H1 (cell line): ENCODE measurements around the gene JPT2. TPM values are rescaled to one million over a fixed set of nuclear protein-coding genes. Genes with fewer than 3 reads are reported as not detected.
A peak's percentile ranks its signal among the peaks of the same experiment; 100 is the strongest.

Source experiments
- CTCF ChIA-PET: fragments of 300-600 bp; sonication (Branson Sonifier 250); formaldehyde crosslinking; loops from one replicate; lab custom pipeline; 2021; ENCODE audit not compliant: partially characterized antibody; lab: Charles Lee
- POLR2A ChIA-PET: fragments of 300-600 bp; sonication (Branson Sonifier 250); formaldehyde crosslinking; loops from one replicate; lab custom pipeline; 2021; ENCODE audit warnings: inconsistent platforms; ENCODE audit not compliant: partially characterized antibody; lab: Charles Lee
- DNase-seq, 2 experiments: peaks; one replicate each; pipeline versions ENCODE4 v3.0.0 to v3.0.0-alpha.2; 2010 to 2022; ENCODE audit warnings: low spot score in 2 of 2, low read depth in 1 of 2, mixed read lengths in 1 of 2
- FAIRE-seq: peaks from 2 replicates; lab custom pipeline; 2011; peaks lifted over from hg19 to GRCh38; lab: Jason Lieb, UNC
- H2AFZ ChIP-seq: 2 replicates; pipeline ENCODE4 v1.8.1; 2012; ENCODE audit warnings: low read length, inconsistent platforms
- H2AK5ac ChIP-seq: 2 replicates; pipeline ENCODE4 v1.6.1; 2013; ENCODE audit warnings: low read depth, low read length
- H2BK120ac ChIP-seq: replicated peaks from 2 replicates; pipeline ENCODE3; 2013; ENCODE audit warnings: low read depth, low read length, inconsistent platforms
- H2BK12ac ChIP-seq: 2 replicates; pipeline ENCODE4 v1.6.1; 2013; ENCODE audit warnings: low read depth, low read length
- H2BK15ac ChIP-seq: 2 replicates; pipeline ENCODE4 v1.6.1; 2013; ENCODE audit warnings: low read length
- H2BK20ac ChIP-seq: 2 replicates; pipeline ENCODE4 v1.6.1; 2013; ENCODE audit warnings: low read length
- H2BK5ac ChIP-seq: 2 replicates; pipeline ENCODE4 v1.6.1; 2013; ENCODE audit warnings: low read depth, low read length
- H3K14ac ChIP-seq: 2 replicates; pipeline ENCODE4 v1.6.1; 2013; ENCODE audit warnings: inconsistent platforms; ENCODE audit not compliant: insufficient read length
- H3K18ac ChIP-seq: 2 replicates; pipeline ENCODE4 v1.6.1; 2013; ENCODE audit warnings: low read length; ENCODE audit errors: extremely low read depth
- H3K23ac ChIP-seq: 2 replicates; pipeline ENCODE4 v1.6.1; 2013; ENCODE audit warnings: inconsistent platforms; ENCODE audit not compliant: insufficient read length
- H3K23me2 ChIP-seq: 2 replicates; pipeline ENCODE4 v1.6.1; 2013; ENCODE audit warnings: low read depth, low read length
- H3K27ac ChIP-seq: 2 replicates; pipeline ENCODE4 v1.6.1; 2011; ENCODE audit warnings: low read depth, low read length, inconsistent platforms
- H3K27me3 ChIP-seq, 4 experiments: replicated peaks in 1 of 4; 1 replicate in 1 of 4; 2 replicates in 3 of 4; pipeline versions ENCODE4 v1.6.1 to v1.8.1; 2011 to 2013; ENCODE audit warnings: low read length in 3 of 4, mild to moderate bottlenecking in 3 of 4, inconsistent platforms in 2 of 4, mixed read lengths in 2 of 4, moderate library complexity in 1 of 4; ENCODE audit not compliant: control insufficient read depth in 3 of 4, insufficient read depth in 3 of 4; ENCODE audit errors: extremely low read depth in 1 of 4
- H3K36me3 ChIP-seq, 4 experiments: 2 replicates each; pipeline versions ENCODE4 v1.6.1 to v1.8.1; 2011 to 2013; ENCODE audit warnings: mild to moderate bottlenecking in 4 of 4, low read length in 3 of 4, moderate library complexity in 2 of 4, control low read depth in 1 of 4, inconsistent platforms in 1 of 4; ENCODE audit not compliant: insufficient read depth in 4 of 4, control insufficient read depth in 2 of 4
- H3K4ac ChIP-seq: replicated peaks from 2 replicates; pipeline ENCODE3; 2013; ENCODE audit warnings: low read length, low read depth, mixed read lengths, inconsistent platforms; ENCODE audit not compliant: insufficient read length
- H3K4me1 ChIP-seq, 4 experiments: replicated peaks in 1 of 4; 1 replicate in 1 of 4; 2 replicates in 3 of 4; pipeline versions ENCODE4 v1.6.1 to v1.8.1; 2011 to 2013; ENCODE audit warnings: low read length in 3 of 4, inconsistent platforms in 2 of 4, mixed read lengths in 1 of 4; ENCODE audit not compliant: insufficient read depth in 4 of 4, control insufficient read depth in 3 of 4
- H3K4me2 ChIP-seq, 2 experiments: 2 replicates each; pipeline versions ENCODE4 v1.6.1 to v1.8.1; 2011 to 2013; ENCODE audit warnings: low read depth in 2 of 2, low read length in 2 of 2, control low read depth in 1 of 2, inconsistent platforms in 1 of 2, mild to moderate bottlenecking in 1 of 2; ENCODE audit not compliant: insufficient read depth in 1 of 2
- H3K4me3 ChIP-seq, 4 experiments: fragments of 200-600, 300-600 bp in 1 of 4; sonication (generic), shearing (Covaris generic), sonication (Bioruptor Twin) in 1 of 4; 2 replicates each; pipeline versions ENCODE4 v1.5.1 to v1.8.1; 2011 to 2016; ENCODE audit warnings: low read length in 4 of 4, low read depth in 3 of 4, control low read depth in 2 of 4, inconsistent platforms in 2 of 4, mild to moderate bottlenecking in 2 of 4, mixed read lengths in 1 of 4, moderate library complexity in 1 of 4; ENCODE audit not compliant: insufficient read depth in 2 of 4; ENCODE audit errors: extremely low read depth in 1 of 4
- H3K56ac ChIP-seq: replicated peaks from 2 replicates; pipeline ENCODE3; 2013; ENCODE audit warnings: low read depth, mild to moderate bottlenecking, mixed read lengths, low read length, inconsistent platforms; ENCODE audit not compliant: insufficient read length
- H3K79me1 ChIP-seq: 2 replicates; pipeline ENCODE4 v1.6.1; 2013; ENCODE audit warnings: low read depth, low read length, control low read depth
- H3K79me2 ChIP-seq, 2 experiments: 2 replicates each; pipeline versions ENCODE4 v1.6.1 to v1.8.1; 2012 to 2013; ENCODE audit warnings: low read length in 2 of 2, mild to moderate bottlenecking in 2 of 2, inconsistent platforms in 1 of 2; ENCODE audit not compliant: insufficient read depth in 2 of 2, control insufficient read depth in 1 of 2
- H3K9ac ChIP-seq, 4 experiments: replicated peaks in 1 of 4; 1 replicate in 1 of 4; 2 replicates in 3 of 4; pipeline versions ENCODE4 v1.6.1 to v1.8.1; 2011 to 2013; ENCODE audit warnings: low read depth in 3 of 4, low read length in 3 of 4, control low read depth in 2 of 4, mild to moderate bottlenecking in 2 of 4, moderate library complexity in 2 of 4, inconsistent platforms in 1 of 4; ENCODE audit errors: extremely low read depth in 1 of 4
- H3K9me3 ChIP-seq, 2 experiments: 2 replicates each; pipeline versions ENCODE4 v1.6.1 to v1.8.1; 2012 to 2013; ENCODE audit warnings: mild to moderate bottlenecking in 2 of 2, moderate library complexity in 2 of 2, control low read depth in 1 of 2, inconsistent platforms in 1 of 2, low read depth in 1 of 2, low read length in 1 of 2, mixed read lengths in 1 of 2; ENCODE audit not compliant: insufficient read depth in 2 of 2
- H4K20me1 ChIP-seq, 2 experiments: replicated peaks in 1 of 2; 2 replicates each; pipeline versions ENCODE3 to v1.8.1; 2011 to 2013; ENCODE audit warnings: inconsistent platforms in 2 of 2, low read length in 2 of 2, mild to moderate bottlenecking in 1 of 2; ENCODE audit not compliant: insufficient read depth in 2 of 2, control insufficient read depth in 1 of 2
- H4K5ac ChIP-seq: 2 replicates; pipeline ENCODE4 v1.6.1; 2013; ENCODE audit warnings: low read length, low read depth, mixed read lengths, inconsistent platforms; ENCODE audit not compliant: insufficient read length
- H4K8ac ChIP-seq: 2 replicates; pipeline ENCODE4 v1.8.0; 2013; ENCODE audit warnings: mild to moderate bottlenecking, moderate library complexity, low read length, inconsistent platforms; ENCODE audit not compliant: insufficient read depth; ENCODE audit errors: extremely low read depth
- H4K91ac ChIP-seq: replicated peaks from 2 replicates; pipeline ENCODE3; 2013; ENCODE audit warnings: low read length, mixed read lengths, inconsistent platforms; ENCODE audit not compliant: insufficient read length
- ASH2L ChIP-seq: fragments of 200-600, 300-600 bp; sonication (generic); IDR thresholded peaks from one replicate; pipeline ENCODE4 v1.7.1; 2017; ENCODE audit warnings: low read length
- CEBPB ChIP-seq: IDR thresholded peaks from 2 replicates; pipeline ENCODE4 v1.6.1; 2012; ENCODE audit warnings: low read depth, low read length
- CHD2 ChIP-seq: IDR thresholded peaks from 2 replicates; pipeline ENCODE4 v1.6.1; 2012; ENCODE audit warnings: low read length, improper control_type of control experiment
- EGR1 ChIP-seq: IDR thresholded peaks from 2 replicates; pipeline ENCODE4 v1.6.1; 2011; ENCODE audit warnings: low read depth, low read length, borderline replicate concordance
- GTF2F1 ChIP-seq: IDR thresholded peaks from 2 replicates; pipeline ENCODE4 v1.6.1; 2012; ENCODE audit warnings: low read depth, low read length, improper control_type of control experiment, borderline replicate concordance
- HDAC2 ChIP-seq, 2 experiments: fragments of 300-600 bp in 1 of 2; sonication (generic) in 1 of 2; IDR thresholded peaks; 2 replicates each; pipeline ENCODE4 v1.6.1; 2011 to 2012; ENCODE audit warnings: low read depth in 2 of 2, low read length in 2 of 2, mild to moderate bottlenecking in 2 of 2, moderate library complexity in 2 of 2, borderline replicate concordance in 1 of 2, inconsistent platforms in 1 of 2
- RFX5 ChIP-seq: IDR thresholded peaks from 2 replicates; pipeline ENCODE4 v1.6.1; 2011; ENCODE audit warnings: low read depth, low read length, improper control_type of control experiment, borderline replicate concordance
- RXRA ChIP-seq: IDR thresholded peaks from 2 replicates; pipeline ENCODE4 v1.6.1; 2011; ENCODE audit warnings: low read depth, mild to moderate bottlenecking, low read length, moderate library complexity; ENCODE audit not compliant: insufficient read depth
- SIN3A ChIP-seq, 2 experiments: IDR thresholded peaks in 1 of 2; conservative IDR thresholded peaks in 1 of 2; 2 replicates each; pipeline ENCODE4 v1.6.1; 2011 to 2012; ENCODE audit warnings: low read length in 2 of 2, improper control_type of control experiment in 1 of 2, low read depth in 1 of 2, mild to moderate bottlenecking in 1 of 2
- TEAD4 ChIP-seq: IDR thresholded peaks from 2 replicates; pipeline ENCODE4 v1.6.1; 2012; ENCODE audit warnings: low read depth, low read length, inconsistent platforms, mixed read lengths
- WGBS, 2 experiments: shearing (Covaris generic) in 1 of 2; methylation state at CpG; one replicate each; pipeline versions ENCODE4 v1.1.6 to v1.1.7; 2013 to 2015; ENCODE audit warnings: low lambda C conversion rate in 2 of 2, mixed read lengths in 2 of 2, inconsistent platforms in 1 of 2, low coverage in 1 of 2, missing lambda C conversion rate in 1 of 2; ENCODE audit not compliant: insufficient replicate concordance in 2 of 2, insufficient coverage in 1 of 2, insufficient read length in 1 of 2; ENCODE audit errors: extremely low coverage in 1 of 2, missing lambda C conversion rate in 1 of 2; 5-methylcytosine and 5-hydroxymethylcytosine counted together
- polyA plus RNA-seq, 7 experiments: library from polyadenylated mRNA; depleted of rRNA in 3 of 7; stranded (reverse) in 5 of 7; unstranded in 2 of 7; fragments of >200 nt in 5 of 7; fragments of 200-250 nt in 2 of 7; gene quantifications; 1 replicate in 5 of 7; 2 replicates in 1 of 7; 4 replicates in 1 of 7; pipeline versions ENCODE4 v1.2.1 to v1.2.3, GENCODE V29; 2011 to 2013; ENCODE audit warnings: missing spikeins in 2 of 7, mixed read lengths in 2 of 7
- total RNA-seq: library from RNA; stranded (reverse); fragmentation: NEBNext Ultra II Directional; extraction: Animal tissue kit (Norgen Biotek cat#: 25700); gene quantifications from 2 replicates; pipeline ENCODE4 v1.2.1, GENCODE V29; 2021

Gene JPT2
- total and polyA plus RNA-seq, 2 of the 8 experiments (the other 6 are each of a cell fraction or from before 2014, with no cell fraction given): 67.6 to 197 TPM

GRCh38 chr16:1630450-1631213 is 47.4 kb upstream of the JPT2 start:
- Histone ChIP-seq H2BK20ac (no peak overlapping the region), H3K9me3 (no peaks in the 10 kb centered on the region), H3K9ac (no peak overlapping the region; a peak in 1 of 7 replicates), H3K27ac (no peak overlapping the region), H3K27me3 (no peaks in the 10 kb centered on the region), H4K5ac (no peak overlapping the region), H2BK5ac (no peak overlapping the region; the same call in 1 of the 2 replicates), H3K36me3 (peaks cover 12 to 30% (median 14%) of the 10 kb centered on the region in 4 experiments; a peak in 5 of 8 replicates), H2AK5ac (no peak overlapping the region), H2BK12ac (no peak overlapping the region), H4K91ac (no peak overlapping the region), H3K4ac (no peak overlapping the region), H3K23ac (no peak overlapping the region), H4K20me1 (peaks cover 22 to 34% of the 10 kb centered on the region in 2 experiments), H3K23me2 (no peaks in the 10 kb centered on the region), H3K4me3 (no peak overlapping the region), H4K8ac (no peak overlapping the region), H2AFZ (no peak overlapping the region), H2BK15ac (no peak overlapping the region), H3K18ac (no peak overlapping the region), H3K4me2 (no peak overlapping the region), H2BK120ac (no peak overlapping the region), H3K4me1 (no peaks in the 10 kb centered on the region), H3K14ac (no peak overlapping the region), H3K79me2 (peaks cover 0 to 71% of the 10 kb centered on the region in 2 experiments; a peak in 2 of 4 replicates), H3K79me1 (peaks cover 29% of the 10 kb centered on the region), H3K56ac (no peak overlapping the region)
- ChIA-PET CTCF (interaction anchor here (1.2 kb wide), 1 partner anchor 15 kb away, joined by 4 read pairs; no protein-coding TSS in a partner anchor), POLR2A (no interaction called here)
- FAIRE-seq (peak; percentile 52), DNase-seq (no peak)
- WGBS, 2 experiments: 90% methylated on average over 20 of the region's 20 CpGs; no CpG with 5 or more reads in 1 of the 2 experiments
- TF ChIP-seq TEAD4: no peak
- no peak for TF ChIP-seq CHD2
- TF ChIP-seq ASH2L: no peak
- no peak for TF ChIP-seq GTF2F1
- TF ChIP-seq SIN3A (conservative IDR thresholded peaks at IDR 0.05 in 1 of 2, IDR thresholded peaks at IDR 0.05 in 1 of 2; ENCODE audit: low read depth in 1 of 2, low read length in 2 of 2): no peak
- TF ChIP-seq RXRA: no peak
- no peak for TF ChIP-seq CEBPB
- TF ChIP-seq EGR1: no peak
- TF ChIP-seq HDAC2 (IDR thresholded peaks at IDR 0.05; ENCODE audit: borderline replicate concordance in 1 of 2, low read depth in 2 of 2, low read length in 2 of 2): no peak
- TF ChIP-seq RFX5: no peak
